Ascending aorta (tissue), 2 donors: Measurements from ENCODE around the gene EFTUD2. TPM values are rescaled to one million over a fixed set of nuclear protein-coding genes. Genes with fewer than 3 reads are reported as not detected.
A peak's percentile ranks its signal among the peaks of the same experiment; 100 is the strongest.
"Not testable (repeated sequence)": the region's sequence is repeated elsewhere in the genome, so short reads cannot be mapped to it uniquely, and the experiment has no call there.

ENCODE experiments used
- DNase-seq, 2 donors: peaks; one replicate each; pipeline ENCODE4 v3.0.0-alpha.2; 2019; ENCODE audit warnings: low spot score in 2 of 2
- H3K27ac ChIP-seq, 2 donors: fragments of 200-600 bp; sonication (generic); one replicate each; pipeline ENCODE4 v1.5.1; 2016 to 2017; ENCODE audit warnings: mild to moderate bottlenecking in 1 of 2
- H3K27me3 ChIP-seq: fragments of 200-600 bp; sonication (generic); one replicate; pipeline ENCODE4 v1.5.1; 2017
- H3K36me3 ChIP-seq, 2 donors: fragments of 200-600 bp; sonication (generic); one replicate each; pipeline ENCODE4 v1.5.1; 2016
- H3K4me1 ChIP-seq, 2 donors: fragments of 200-600 bp; sonication (generic); one replicate each; pipeline ENCODE4 v1.5.1; 2016 to 2017; ENCODE audit warnings: mild to moderate bottlenecking in 1 of 2
- H3K4me3 ChIP-seq, 2 donors: fragments of 200-600 bp; sonication (generic); one replicate each; pipeline ENCODE4 v1.5.1; 2016 to 2017; ENCODE audit warnings: mild to moderate bottlenecking in 1 of 2
- H3K9me3 ChIP-seq, 2 donors: fragments of 200-600 bp; sonication (generic); one replicate each; pipeline ENCODE4 v1.5.1; 2016
- CTCF ChIP-seq, 3 experiments: fragments of 200-600 bp in 2 of 3; fragments of 450-650 bp in 1 of 3; sonication (generic) in 2 of 3; IDR thresholded peaks; one replicate each; pipeline ENCODE4 v1.5.1; 2016 to 2019; ENCODE audit warnings: antibody characterized with exemption in 3 of 3, mild to moderate bottlenecking in 1 of 3, moderate library complexity in 1 of 3
- intact Hi-C: fragments of 100-400 bp; cut with DNase I; formaldehyde crosslinking; loops from one replicate; pipeline ENCODE4 v1.15.1; 2023
- total RNA-seq: library from RNA; depleted of rRNA; stranded (reverse); fragments of >200 nt; gene quantifications from one replicate; pipeline ENCODE4 v1.1.0, GENCODE V29; 2016

EFTUD2 gene
- total RNA-seq, 1 donor from 2014 or later: 126 TPM

- Histone ChIP-seq H3K9me3 (no peaks in the 10 kb centered on the region), H3K4me1 (peaks cover 2 to 10% of the 10 kb centered on the region in 2 donors), H3K27me3 (peaks cover 7% of the 10 kb centered on the region), H3K27ac (no peak overlapping the region), H3K4me3 (no peak overlapping the region), H3K36me3 (no peaks in the 10 kb centered on the region)
- no peak for TF ChIP-seq CTCF (IDR thresholded peaks at IDR 0.05)
- intact Hi-C loops: no loop called here
- DNase-seq: no peak
Measured at GRCh38 chr17:44826123-44826790, 73.0 kb downstream of the EFTUD2 start.

DNA sequence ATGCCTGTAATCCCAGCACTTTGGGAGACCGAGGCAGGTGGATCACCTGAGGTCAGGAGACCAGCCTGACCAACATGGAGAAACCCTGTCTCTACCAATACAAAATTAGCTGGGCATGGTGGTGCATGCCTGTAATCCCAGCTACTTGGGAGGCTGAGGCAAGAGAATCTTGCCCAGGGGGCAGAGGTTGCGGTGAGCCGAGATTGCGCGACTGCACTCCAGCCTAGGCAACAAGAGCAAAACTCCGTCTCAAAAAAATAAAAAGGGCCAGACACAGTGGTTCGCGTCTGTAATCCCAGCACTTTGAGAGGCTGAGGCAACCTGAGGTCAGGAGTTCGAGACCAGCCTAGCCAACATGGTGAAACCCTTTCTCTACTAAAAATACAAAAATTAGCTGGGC lies 74.0 kb downstream of the EFTUD2 start:
- H3K4me3 ChIP-seq, DNase-seq, H3K36me3 ChIP-seq, intact Hi-C loops, H3K27ac ChIP-seq, H3K9me3 ChIP-seq, H3K27me3 ChIP-seq: not testable (repeated sequence)
- H3K4me1 ChIP-seq: peaks cover 2 to 10% of the 10 kb centered on the region in 2 donors

- no peak for DNase-seq
- intact Hi-C loops: no loop called here
- peaks cover 0 to 12% of the 10 kb centered on the region in 2 donors for H3K4me1 ChIP-seq
- peak overlapping the region in 1 of 2 donors; percentile 27 for H3K27ac ChIP-seq
- no peaks in the 10 kb centered on the region for H3K36me3 ChIP-seq
- no peak overlapping the region for H3K4me3 ChIP-seq
- H3K27me3 ChIP-seq: no peaks in the 10 kb centered on the region
- no peaks in the 10 kb centered on the region for H3K9me3 ChIP-seq
- no peak for TF ChIP-seq CTCF (IDR thresholded peaks at IDR 0.05)
Measured at GRCh38 chr17:44820631-44821212, 78.5 kb downstream of the EFTUD2 start.

DNA sequence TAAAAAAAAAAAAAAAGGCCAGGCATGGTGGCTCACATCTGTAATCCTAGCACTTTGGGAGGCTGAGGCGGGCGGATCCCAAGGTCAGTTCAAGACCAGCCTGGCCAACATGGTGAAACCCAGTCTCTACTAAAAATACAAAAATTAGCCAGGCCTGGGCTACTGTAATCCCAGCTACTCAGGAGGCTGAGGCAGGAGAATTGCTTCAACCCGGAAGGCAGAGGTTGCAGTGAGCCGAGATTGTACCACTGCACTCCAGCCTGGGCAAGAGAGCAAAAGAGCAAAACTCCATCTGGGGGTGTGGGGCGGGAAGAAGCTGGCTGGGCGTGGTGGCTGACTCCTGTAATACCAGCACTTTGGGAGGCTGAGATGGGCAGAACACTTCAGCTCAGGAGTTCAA lies 80.7 kb downstream of the EFTUD2 start:
- H3K27me3 ChIP-seq, H3K36me3 ChIP-seq, H3K27ac ChIP-seq, intact Hi-C loops, H3K4me3 ChIP-seq, H3K9me3 ChIP-seq: not testable (repeated sequence)
- peaks cover 0 to 12% of the 10 kb centered on the region in 2 donors for H3K4me1 ChIP-seq
- DNase-seq: peak in 1 of 2 donors; percentile 19

- H3K27ac ChIP-seq: peak overlapping the region in 1 of 2 donors; percentile 20
- no peaks in the 10 kb centered on the region for H3K9me3 ChIP-seq
- H3K4me3 ChIP-seq: no peak overlapping the region
- intact Hi-C loops: no loop called here
- H3K4me1 ChIP-seq: peaks cover 0 to 8% of the 10 kb centered on the region in 2 donors
- H3K27me3 ChIP-seq: no peaks in the 10 kb centered on the region
- no peaks in the 10 kb centered on the region for H3K36me3 ChIP-seq
- DNase-seq: no peak
- no peak for TF ChIP-seq CTCF (IDR thresholded peaks at IDR 0.05)
Measured at GRCh38 chr17:44812263-44812662, 87.0 kb downstream of the EFTUD2 start.

GRCh38 chr17:44808656-44809388 lies 90.4 kb downstream of the EFTUD2 start:
- DNase-seq: peak in 1 of 2 donors; percentile 15
- H3K27me3 ChIP-seq, H3K36me3 ChIP-seq, intact Hi-C loops, H3K4me1 ChIP-seq, H3K27ac ChIP-seq, H3K9me3 ChIP-seq, H3K4me3 ChIP-seq: not testable (repeated sequence)

GRCh38 chr17:44808156-44808555 lies 91.1 kb downstream of the EFTUD2 start:
- no peak overlapping the region for H3K27ac ChIP-seq
- no peak for DNase-seq
- peaks cover 0 to 8% of the 10 kb centered on the region in 2 donors for H3K4me1 ChIP-seq
- intact Hi-C loops: no loop called here
- no peaks in the 10 kb centered on the region for H3K9me3 ChIP-seq
- H3K4me3 ChIP-seq: no peak overlapping the region
- TF ChIP-seq CTCF (IDR thresholded peaks at IDR 0.05): no peak
- no peaks in the 10 kb centered on the region for H3K27me3 ChIP-seq
- H3K36me3 ChIP-seq: peaks cover 3 to 9% of the 10 kb centered on the region in 2 donors
